Measurements from ENCODE around the gene ZDHHC23. TPM values are rescaled to one million over a fixed set of nuclear protein-coding genes. Genes with fewer than 3 reads are reported as not detected.

The ZDHHC23 gene
- total and polyA plus RNA-seq, 10 of the 15 experiments (the other 5 are each of a cell fraction or from before 2014, with no cell fraction given): 0.79 to 4.6 (median 2.9) TPM

DNA sequence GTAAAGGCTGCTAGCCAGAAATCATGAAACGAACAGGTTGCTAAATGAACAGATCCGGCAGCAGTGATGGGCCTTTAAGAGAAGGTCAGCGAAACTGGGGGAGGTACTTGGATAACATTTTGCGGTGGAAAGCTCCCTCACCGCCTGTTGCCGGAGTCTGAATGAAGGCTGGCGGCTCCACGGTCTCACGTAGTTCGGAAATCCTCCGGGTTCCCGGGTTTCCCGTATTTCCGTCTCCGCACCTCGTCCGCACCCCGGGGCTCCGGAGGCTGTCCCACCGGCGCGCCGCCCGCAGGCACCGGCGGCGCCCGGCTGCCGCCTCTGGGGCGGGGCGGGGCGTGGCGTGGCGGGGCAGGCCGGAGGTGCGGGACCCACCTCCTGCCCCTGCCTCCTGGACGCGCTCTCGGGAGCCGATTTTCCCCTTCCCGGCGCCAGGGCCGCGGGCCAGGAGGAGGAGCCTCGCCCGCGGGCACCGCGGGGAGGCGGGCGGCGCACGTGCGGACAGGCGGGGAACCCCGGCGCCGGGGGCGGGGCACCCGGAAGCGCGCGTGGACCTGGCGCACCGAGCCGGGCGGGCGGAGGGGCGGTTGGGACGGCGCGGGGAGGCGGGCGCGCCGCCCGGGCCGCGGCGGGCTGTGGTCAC is at the start of gene ZDHHC23 (continued):
- TF ChIP-seq, protein P1, sequence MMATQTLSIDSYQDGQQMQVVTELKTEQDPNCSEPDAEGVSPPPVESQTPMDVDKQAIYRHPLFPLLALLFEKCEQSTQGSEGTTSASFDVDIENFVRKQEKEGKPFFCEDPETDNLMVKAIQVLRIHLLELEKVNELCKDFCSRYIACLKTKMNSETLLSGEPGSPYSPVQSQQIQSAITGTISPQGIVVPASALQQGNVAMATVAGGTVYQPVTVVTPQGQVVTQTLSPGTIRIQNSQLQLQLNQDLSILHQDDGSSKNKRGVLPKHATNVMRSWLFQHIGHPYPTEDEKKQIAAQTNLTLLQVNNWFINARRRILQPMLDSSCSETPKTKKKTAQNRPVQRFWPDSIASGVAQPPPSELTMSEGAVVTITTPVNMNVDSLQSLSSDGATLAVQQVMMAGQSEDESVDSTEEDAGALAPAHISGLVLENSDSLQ (IDR thresholded peaks at IDR 0.05): no peak
- TF ChIP-seq MTA2 (IDR thresholded peaks at IDR 0.05; ENCODE audit: low read depth) (no peak), SMAD1 (IDR thresholded peaks at IDR 0.05; ENCODE audit: low read depth, partially characterized antibody) (no peak), ZNF217 (IDR thresholded peaks at IDR 0.05) (0 out of 2 replicates have a peak, but pooled peaks have one; percentile 33), POU2F2 (IDR thresholded peaks at IDR 0.05; ENCODE audit: borderline replicate concordance, low read depth, low read length) (no peak), NR2C2 (IDR thresholded peaks at IDR 0.05; ENCODE audit: borderline replicate concordance, control insufficient read depth, insufficient read length, low read depth) (no peak), SUZ12 (IDR thresholded peaks at IDR 0.05; ENCODE audit: unreplicated experiment) (no peak), SP1 (IDR thresholded peaks at IDR 0.05; ENCODE audit: low read depth, low read length) (no peak), LARP7 (IDR thresholded peaks at IDR 0.05) (no peak), SPI1 (IDR thresholded peaks at IDR 0.05; ENCODE audit: borderline replicate concordance, insufficient read depth, low read depth, low read length) (no peak), ZNF274 (IDR thresholded peaks at IDR 0.05; ENCODE audit: insufficient read depth, insufficient read length) (no peak), NFYA (IDR thresholded peaks at IDR 0.05; ENCODE audit: borderline replicate concordance, low read depth, low read length) (no peak), MEF2A (IDR thresholded peaks at IDR 0.05; ENCODE audit: insufficient read depth, low read depth, low read length) (no peak), SREBF1 (IDR thresholded peaks at IDR 0.05; ENCODE audit: low read length) (no peak)
- TF ChIP-seq, protein P2, sequence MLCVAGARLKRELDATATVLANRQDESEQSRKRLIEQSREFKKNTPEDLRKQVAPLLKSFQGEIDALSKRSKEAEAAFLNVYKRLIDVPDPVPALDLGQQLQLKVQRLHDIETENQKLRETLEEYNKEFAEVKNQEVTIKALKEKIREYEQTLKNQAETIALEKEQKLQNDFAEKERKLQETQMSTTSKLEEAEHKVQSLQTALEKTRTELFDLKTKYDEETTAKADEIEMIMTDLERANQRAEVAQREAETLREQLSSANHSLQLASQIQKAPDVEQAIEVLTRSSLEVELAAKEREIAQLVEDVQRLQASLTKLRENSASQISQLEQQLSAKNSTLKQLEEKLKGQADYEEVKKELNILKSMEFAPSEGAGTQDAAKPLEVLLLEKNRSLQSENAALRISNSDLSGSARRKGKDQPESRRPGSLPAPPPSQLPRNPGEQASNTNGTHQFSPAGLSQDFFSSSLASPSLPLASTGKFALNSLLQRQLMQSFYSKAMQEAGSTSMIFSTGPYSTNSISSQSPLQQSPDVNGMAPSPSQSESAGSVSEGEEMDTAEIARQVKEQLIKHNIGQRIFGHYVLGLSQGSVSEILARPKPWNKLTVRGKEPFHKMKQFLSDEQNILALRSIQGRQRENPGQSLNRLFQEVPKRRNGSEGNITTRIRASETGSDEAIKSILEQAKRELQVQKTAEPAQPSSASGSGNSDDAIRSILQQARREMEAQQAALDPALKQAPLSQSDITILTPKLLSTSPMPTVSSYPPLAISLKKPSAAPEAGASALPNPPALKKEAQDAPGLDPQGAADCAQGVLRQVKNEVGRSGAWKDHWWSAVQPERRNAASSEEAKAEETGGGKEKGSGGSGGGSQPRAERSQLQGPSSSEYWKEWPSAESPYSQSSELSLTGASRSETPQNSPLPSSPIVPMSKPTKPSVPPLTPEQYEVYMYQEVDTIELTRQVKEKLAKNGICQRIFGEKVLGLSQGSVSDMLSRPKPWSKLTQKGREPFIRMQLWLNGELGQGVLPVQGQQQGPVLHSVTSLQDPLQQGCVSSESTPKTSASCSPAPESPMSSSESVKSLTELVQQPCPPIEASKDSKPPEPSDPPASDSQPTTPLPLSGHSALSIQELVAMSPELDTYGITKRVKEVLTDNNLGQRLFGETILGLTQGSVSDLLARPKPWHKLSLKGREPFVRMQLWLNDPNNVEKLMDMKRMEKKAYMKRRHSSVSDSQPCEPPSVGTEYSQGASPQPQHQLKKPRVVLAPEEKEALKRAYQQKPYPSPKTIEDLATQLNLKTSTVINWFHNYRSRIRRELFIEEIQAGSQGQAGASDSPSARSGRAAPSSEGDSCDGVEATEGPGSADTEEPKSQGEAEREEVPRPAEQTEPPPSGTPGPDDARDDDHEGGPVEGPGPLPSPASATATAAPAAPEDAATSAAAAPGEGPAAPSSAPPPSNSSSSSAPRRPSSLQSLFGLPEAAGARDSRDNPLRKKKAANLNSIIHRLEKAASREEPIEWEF (IDR thresholded peaks at IDR 0.05; ENCODE audit: insufficient replicate concordance, low read depth, low read length): no peak
- TF ChIP-seq, protein P3, sequence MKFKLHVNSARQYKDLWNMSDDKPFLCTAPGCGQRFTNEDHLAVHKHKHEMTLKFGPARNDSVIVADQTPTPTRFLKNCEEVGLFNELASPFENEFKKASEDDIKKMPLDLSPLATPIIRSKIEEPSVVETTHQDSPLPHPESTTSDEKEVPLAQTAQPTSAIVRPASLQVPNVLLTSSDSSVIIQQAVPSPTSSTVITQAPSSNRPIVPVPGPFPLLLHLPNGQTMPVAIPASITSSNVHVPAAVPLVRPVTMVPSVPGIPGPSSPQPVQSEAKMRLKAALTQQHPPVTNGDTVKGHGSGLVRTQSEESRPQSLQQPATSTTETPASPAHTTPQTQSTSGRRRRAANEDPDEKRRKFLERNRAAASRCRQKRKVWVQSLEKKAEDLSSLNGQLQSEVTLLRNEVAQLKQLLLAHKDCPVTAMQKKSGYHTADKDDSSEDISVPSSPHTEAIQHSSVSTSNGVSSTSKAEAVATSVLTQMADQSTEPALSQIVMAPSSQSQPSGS (IDR thresholded peaks at IDR 0.05; ENCODE audit: low read length): no peak
- TF ChIP-seq, protein P4, sequence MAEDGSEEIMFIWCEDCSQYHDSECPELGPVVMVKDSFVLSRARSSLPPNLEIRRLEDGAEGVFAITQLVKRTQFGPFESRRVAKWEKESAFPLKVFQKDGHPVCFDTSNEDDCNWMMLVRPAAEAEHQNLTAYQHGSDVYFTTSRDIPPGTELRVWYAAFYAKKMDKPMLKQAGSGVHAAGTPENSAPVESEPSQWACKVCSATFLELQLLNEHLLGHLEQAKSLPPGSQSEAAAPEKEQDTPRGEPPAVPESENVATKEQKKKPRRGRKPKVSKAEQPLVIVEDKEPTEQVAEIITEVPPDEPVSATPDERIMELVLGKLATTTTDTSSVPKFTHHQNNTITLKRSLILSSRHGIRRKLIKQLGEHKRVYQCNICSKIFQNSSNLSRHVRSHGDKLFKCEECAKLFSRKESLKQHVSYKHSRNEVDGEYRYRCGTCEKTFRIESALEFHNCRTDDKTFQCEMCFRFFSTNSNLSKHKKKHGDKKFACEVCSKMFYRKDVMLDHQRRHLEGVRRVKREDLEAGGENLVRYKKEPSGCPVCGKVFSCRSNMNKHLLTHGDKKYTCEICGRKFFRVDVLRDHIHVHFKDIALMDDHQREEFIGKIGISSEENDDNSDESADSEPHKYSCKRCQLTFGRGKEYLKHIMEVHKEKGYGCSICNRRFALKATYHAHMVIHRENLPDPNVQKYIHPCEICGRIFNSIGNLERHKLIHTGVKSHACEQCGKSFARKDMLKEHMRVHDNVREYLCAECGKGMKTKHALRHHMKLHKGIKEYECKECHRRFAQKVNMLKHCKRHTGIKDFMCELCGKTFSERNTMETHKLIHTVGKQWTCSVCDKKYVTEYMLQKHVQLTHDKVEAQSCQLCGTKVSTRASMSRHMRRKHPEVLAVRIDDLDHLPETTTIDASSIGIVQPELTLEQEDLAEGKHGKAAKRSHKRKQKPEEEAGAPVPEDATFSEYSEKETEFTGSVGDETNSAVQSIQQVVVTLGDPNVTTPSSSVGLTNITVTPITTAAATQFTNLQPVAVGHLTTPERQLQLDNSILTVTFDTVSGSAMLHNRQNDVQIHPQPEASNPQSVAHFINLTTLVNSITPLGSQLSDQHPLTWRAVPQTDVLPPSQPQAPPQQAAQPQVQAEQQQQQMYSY (CRISPR knock-in tag; IDR thresholded peaks at IDR 0.05): no peak
- TF ChIP-seq, protein P5, sequence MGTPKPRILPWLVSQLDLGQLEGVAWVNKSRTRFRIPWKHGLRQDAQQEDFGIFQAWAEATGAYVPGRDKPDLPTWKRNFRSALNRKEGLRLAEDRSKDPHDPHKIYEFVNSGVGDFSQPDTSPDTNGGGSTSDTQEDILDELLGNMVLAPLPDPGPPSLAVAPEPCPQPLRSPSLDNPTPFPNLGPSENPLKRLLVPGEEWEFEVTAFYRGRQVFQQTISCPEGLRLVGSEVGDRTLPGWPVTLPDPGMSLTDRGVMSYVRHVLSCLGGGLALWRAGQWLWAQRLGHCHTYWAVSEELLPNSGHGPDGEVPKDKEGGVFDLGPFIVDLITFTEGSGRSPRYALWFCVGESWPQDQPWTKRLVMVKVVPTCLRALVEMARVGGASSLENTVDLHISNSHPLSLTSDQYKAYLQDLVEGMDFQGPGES (IDR thresholded peaks at IDR 0.05): no peak
